Fibroblast of villous mesenchyme (primary cell): ENCODE results near the gene SEMA4C. TPM values are rescaled to one million over a fixed set of nuclear protein-coding genes. Genes with fewer than 3 reads are reported as not detected.

Experiments
- DNase-seq: peaks from one replicate; pipeline ENCODE4 v3.0.0-alpha.2; 2010; ENCODE audit warnings: low read depth
- H3K4me3 ChIP-seq: 2 replicates; pipeline ENCODE4 v1.5.1; 2011; ENCODE audit warnings: low read depth, mild to moderate bottlenecking, low read length
- CTCF ChIP-seq: IDR thresholded peaks from 2 replicates; pipeline ENCODE4 v1.5.1; 2012; ENCODE audit warnings: low read depth, mild to moderate bottlenecking, low read length; ENCODE audit not compliant: insufficient read depth
- total RNA-seq: library from RNA; depleted of rRNA; stranded (reverse); fragments of >200 nt; gene quantifications from 2 replicates; pipeline ENCODE4 v1.2.3, GENCODE V29; 2012

Gene SEMA4C
- total RNA-seq, 1 donor: 16.4 TPM

GRCh38 chr2:96879545-96880040 lies 9.7 kb upstream of the SEMA4C start:
- no peak overlapping the region for H3K4me3 ChIP-seq
- no peak for TF ChIP-seq CTCF
- no peak for DNase-seq

- DNase-seq: no peak
- H3K4me3 ChIP-seq: no peak overlapping the region
- TF ChIP-seq CTCF: no peak
Measured at GRCh38 chr2:96878796-96879544, 9.1 kb upstream of the SEMA4C start.

GRCh38 chr2:96878171-96878570 lies 8.3 kb upstream of the SEMA4C start:
- DNase-seq: no peak
- TF ChIP-seq CTCF: no peak
- H3K4me3 ChIP-seq: no peak overlapping the region

GRCh38 chr2:96877631-96878092 lies 7.8 kb upstream of the SEMA4C start:
- H3K4me3 ChIP-seq: no peak overlapping the region
- DNase-seq: no peak
- no peak for TF ChIP-seq CTCF

GRCh38 chr2:96877042-96877451 lies 7.2 kb upstream of the SEMA4C start:
- no peak for TF ChIP-seq CTCF
- no peak for DNase-seq
- no peak overlapping the region for H3K4me3 ChIP-seq

GRCh38 chr2:96876269-96877041 lies 6.6 kb upstream of the SEMA4C start:
- no peak overlapping the region for H3K4me3 ChIP-seq

More at GRCh38 chr2:96876269-96877041, 6.6 kb upstream of the SEMA4C start:
- no peak for TF ChIP-seq CTCF
- no peak for DNase-seq
